GM12872 (cell line): ENCODE measurements around the gene PI4K2A.

ENCODE experiments used
- CTCF ChIP-seq: IDR thresholded peaks from 3 replicates; pipeline ENCODE4 v1.5.1; 2011; ENCODE audit warnings: low read depth, mild to moderate bottlenecking, low read length, moderate library complexity; ENCODE audit not compliant: insufficient read depth

The PI4K2A gene

GRCh38 chr10:97640174-97640867 lies at the start of gene PI4K2A:
Gene PI4K2A, plus strand, starts transcription at chr10:97640671. Its CDS starts 72 bp downstream, at chr10:97640743.
- TF ChIP-seq CTCF = no peak

- no peak for TF ChIP-seq CTCF
Measured at GRCh38 chr10:97590748-97591495, 49.5 kb upstream of the PI4K2A start.

- no peak for TF ChIP-seq CTCF
Measured at GRCh38 chr10:97593421-97593820, 47.0 kb upstream of the PI4K2A start.

GRCh38 chr10:97596101-97597082 lies 44.1 kb upstream of the PI4K2A start:
- TF ChIP-seq CTCF = no peak

- TF ChIP-seq CTCF = no peak
Measured at GRCh38 chr10:97597778-97598177, 42.7 kb upstream of the PI4K2A start.

- no peak for TF ChIP-seq CTCF
Measured at GRCh38 chr10:97598407-97599271, 41.8 kb upstream of the PI4K2A start.

- TF ChIP-seq CTCF = no peak
Measured at GRCh38 chr10:97599272-97599619, 41.2 kb upstream of the PI4K2A start.
